NCI-H1105 (cell line): Measurements from ENCODE around the gene TMEM145.
"Not testable (repeated sequence)": the region's sequence is repeated elsewhere in the genome, so short reads cannot be mapped to it uniquely, and the experiment has no call there.

Source experiments
- DNase-seq: peaks from one replicate; lab custom pipeline; 2025; lab: John Stamatoyannopoulos, UW

TMEM145 gene

DNA sequence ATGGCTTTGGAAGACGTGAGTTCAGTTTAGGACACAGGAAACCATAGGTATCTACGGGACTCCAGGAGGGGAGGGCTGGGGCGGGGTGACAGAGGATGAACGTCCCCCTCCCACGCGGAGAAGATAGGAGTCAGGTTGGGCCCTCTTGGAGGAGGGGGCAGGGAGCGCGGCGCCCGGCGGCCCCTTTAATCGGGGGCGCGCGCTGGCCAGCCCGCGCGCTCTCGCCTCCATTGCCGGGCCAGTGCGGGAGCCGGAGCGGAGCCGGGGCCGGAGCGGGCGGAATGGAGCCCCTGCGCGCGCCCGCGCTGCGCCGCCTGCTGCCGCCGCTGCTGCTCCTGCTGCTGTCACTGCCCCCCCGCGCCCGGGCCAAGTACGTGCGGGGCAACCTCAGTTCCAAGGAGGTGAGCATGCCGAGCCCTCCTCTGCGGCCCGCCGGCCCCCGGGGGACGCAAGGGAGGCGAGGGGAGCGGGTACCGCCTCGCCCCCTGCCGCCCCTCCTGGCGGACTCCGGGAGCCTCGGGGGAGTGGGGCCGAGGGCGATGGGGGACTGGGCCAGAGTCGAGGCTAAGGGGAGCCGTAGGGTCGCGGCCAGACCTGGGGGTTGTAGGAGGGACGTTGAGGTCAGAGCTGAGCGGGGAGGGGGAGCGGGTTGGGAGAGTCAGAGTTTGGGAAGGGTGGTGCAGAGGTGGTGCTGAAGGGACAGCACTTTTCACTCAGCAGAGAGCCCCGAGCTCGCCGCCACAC is at the start of gene TMEM145:
TSS of gene TMEM145 (plus strand) at position 214 of the 744 bp plus-strand sequence. CDS start at position 282, 68 bp downstream.
- peak; percentile 34 for DNase-seq

GRCh38 chr19:42266105-42266504 is 47.0 kb upstream of the TMEM145 start:
- not testable (repeated sequence) for DNase-seq

DNA sequence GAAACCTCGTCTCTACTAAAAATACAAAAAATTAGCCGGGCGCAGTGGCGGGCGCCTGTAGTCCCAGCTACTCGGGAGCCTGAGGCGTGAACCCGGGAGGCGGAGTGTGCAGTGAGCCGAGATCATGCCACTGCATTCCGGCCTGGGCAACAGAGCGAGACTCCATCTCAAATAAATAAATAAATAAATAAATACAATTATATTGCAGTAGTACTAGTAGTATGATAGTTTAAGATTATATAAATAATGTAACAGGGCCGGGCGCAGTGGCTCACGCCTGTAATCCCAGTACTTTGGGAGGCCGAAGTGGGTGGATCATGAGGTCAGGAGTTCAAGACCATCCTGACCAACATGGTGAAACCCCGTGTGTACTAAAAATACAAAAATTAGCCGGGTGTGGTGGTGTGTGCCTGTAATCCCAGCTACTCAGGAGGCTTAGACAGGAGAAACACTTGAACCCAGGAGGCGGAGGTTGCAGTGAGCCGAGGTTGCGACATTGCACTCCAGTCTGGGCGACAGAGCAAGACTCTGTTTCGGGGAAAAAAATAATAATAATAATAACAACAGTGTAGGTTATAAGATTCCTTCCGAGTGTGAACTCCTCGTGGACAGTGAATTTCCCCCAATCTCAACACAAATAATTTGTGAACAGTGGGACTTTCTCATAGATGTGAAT is 46.0 kb upstream of the TMEM145 start:
- DNase-seq: not testable (repeated sequence)

DNA sequence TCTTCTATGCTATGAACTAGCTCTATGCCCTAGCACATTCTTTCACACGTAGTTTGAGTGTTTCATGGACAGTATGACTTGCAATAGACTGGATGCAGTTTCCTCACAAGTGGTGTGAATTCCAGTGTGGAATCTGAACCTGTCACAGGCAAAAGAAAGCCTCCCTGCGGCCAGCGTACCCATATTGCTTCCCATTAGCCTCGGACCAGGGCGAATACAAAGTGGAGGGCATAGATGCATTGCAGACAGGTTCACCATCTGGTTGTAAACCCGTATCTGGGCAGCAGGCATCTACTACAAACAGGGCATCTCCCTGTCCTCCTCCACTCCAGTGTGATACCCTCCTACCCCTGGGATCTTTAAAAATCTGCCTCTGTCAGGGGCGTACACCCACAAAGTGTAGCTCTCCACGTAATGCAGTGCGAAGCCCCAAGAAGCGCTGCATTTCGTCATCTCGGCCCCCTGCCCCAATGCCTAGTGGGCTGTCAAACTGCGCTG is 45.4 kb upstream of the TMEM145 start:
- DNase-seq: no peak

GRCh38 chr19:42268142-42268703 is 44.9 kb upstream of the TMEM145 start:
- peak; percentile 100 for DNase-seq

DNA sequence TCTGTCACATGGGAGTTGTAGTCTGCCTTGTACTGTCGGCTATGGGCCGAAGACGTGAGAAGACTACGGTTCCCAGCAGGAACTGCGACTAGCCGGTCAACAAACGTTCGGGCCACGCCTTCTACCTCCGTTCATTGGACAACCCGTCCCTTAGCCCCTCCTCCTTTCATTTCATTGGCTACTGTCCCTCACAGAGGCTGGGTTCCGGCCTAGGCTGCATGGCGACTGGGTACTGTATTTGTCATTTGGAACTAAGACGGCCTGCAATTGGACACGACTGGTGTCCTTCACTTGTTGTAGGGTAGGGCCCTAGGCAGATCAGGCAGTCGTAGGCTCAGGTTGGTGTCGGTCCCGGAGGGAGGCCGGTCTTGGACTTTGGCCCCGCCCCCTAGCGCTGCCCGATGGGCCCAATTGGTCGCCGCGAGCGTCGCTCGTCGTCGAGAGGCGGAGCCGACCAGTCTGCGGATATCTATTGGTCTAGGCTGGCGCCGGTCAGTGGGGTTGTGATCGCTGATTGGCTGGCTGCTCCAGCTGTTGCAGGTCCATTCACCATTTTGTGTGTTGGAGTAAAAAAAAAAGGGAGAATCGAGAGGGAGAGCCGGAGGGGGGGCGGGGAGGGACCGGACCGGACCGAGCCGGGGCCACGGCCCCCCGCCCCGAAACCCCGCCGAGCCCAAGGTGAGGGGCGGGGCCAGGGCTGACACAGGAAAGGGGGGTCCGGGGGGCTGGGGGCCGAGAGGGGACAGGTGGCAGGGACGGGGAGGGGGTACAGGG is 44.2 kb upstream of the TMEM145 start, which contains the start of gene CIC:
TSS of gene CIC (plus strand) at position 549 of the 774 bp plus-strand sequence. CDS start 2,532 bp downstream, outside the sequence.
- DNase-seq: peak; percentile 100

- DNase-seq: no peak
Measured at GRCh38 chr19:42269478-42270345, 43.4 kb upstream of the TMEM145 start.

- no peak for DNase-seq
Measured at GRCh38 chr19:42270346-42271044, 42.6 kb upstream of the TMEM145 start.

- DNase-seq: no peak
Measured at GRCh38 chr19:42271045-42271419, 42.1 kb upstream of the TMEM145 start.

GRCh38 chr19:42271861-42272534 is 41.1 kb upstream of the TMEM145 start:
- no peak for DNase-seq

- no peak for DNase-seq
Measured at GRCh38 chr19:42272535-42272897, 40.6 kb upstream of the TMEM145 start.

- DNase-seq: no peak
Measured at GRCh38 chr19:42272989-42273406, 40.1 kb upstream of the TMEM145 start.

DNA sequence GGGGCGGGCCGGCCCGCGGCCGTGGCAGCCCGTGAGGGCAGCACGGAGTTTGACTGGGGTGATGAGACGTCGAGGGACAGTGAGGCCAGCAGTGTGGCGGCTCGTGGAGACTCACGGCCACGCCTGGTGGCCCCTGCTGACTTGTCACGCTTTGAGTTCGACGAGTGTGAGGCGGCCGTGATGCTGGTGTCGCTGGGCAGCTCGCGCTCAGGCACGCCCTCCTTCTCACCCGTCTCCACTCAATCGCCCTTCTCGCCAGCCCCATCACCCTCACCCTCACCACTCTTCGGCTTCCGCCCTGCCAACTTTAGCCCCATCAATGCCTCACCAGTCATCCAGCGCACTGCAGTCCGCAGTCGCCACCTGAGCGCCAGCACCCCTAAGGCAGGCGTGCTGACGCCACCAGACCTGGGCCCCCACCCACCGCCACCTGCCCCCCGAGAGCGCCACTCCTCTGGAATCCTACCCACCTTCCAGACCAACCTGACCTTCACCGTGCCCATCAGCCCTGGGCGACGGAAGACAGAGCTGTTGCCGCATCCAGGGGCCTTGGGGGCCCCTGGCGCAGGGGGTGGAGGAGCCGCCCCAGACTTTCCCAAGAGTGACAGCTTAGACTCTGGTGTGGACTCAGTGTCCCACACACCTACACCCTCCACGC is 39.6 kb upstream of the TMEM145 start:
- DNase-seq: no peak

- no peak for DNase-seq
Measured at GRCh38 chr19:42274065-42274682, 38.9 kb upstream of the TMEM145 start.

DNA sequence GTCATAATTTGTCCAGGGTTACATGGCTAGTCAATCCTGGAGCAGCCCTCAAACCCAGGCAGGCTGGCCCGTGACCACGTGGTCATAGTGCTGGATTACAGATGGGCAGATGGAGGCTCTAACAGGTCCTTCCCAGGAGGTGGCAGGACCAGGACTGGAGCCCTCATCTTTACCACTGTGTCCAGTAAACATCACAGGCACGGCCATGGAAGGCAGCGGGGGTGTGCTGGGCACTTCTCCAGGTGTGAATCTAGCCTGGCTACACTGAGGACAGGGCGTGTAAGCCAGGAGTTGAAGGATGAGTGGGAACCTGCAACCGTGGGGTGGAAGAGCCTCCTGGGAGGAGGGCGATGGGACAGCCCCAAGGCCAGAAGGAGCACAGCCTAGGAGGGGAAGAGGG is 38.0 kb upstream of the TMEM145 start:
- no peak for DNase-seq

GRCh38 chr19:42275517-42275916 is 37.6 kb upstream of the TMEM145 start:
- no peak for DNase-seq

DNA sequence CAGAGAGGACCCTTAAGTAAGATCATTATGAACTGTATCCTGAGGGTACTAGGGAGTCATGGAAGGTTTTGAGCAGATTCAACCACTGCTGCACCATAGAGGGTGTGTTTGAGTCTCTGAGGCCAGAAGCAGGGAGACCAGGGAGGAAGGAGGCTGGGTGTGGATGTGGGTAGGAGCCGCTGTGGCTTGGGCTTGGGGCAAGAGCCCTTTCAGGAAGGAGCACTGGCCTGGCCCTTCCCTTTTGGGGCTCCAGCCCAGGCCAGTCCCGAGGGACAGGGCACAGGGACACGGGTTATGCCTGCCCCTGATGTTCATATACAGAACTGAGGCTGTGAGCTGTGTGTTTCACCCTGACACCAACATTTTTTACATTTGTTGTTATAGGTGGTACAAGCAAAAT is 36.8 kb upstream of the TMEM145 start:
- no peak for DNase-seq

DNA sequence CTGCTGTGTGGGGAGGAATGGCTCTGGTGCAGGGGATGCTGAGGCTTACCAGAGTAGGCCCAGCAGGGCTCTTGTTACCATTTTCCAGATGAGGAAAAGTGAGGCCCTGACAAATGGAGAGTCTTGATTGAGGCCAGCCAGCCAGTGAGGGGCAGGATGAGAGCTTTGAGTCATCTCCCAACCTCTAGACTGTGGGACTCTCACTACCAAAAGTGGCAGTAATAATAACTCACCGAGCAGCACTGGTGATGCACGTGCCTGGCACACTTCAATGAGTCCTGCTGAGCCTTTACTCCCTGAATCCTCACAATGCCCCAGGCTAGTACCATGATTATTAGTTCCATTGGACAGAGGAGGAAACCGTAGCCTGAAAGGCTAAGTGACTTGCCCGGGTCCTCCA is 36.3 kb upstream of the TMEM145 start:
- DNase-seq: no peak
